Activated T-cell treated with anti-CD3 and anti-CD28 coated beads, Interleukin-2, amount 50 U/mL, for 24 hours (primary cell): ENCODE data around the gene CHRM1.

ENCODE experiments used
- DNase-seq: peaks from one replicate; pipeline ENCODE4 v3.0.0-alpha.2; 2020
- H3K27ac Mint-ChIP-seq: 2 replicates; pipeline ENCODE4 v1.8.0; 2020; ENCODE audit warnings: mild to moderate bottlenecking, mixed read lengths
- H3K27me3 Mint-ChIP-seq: 2 replicates; pipeline ENCODE4 v1.8.0; 2020; ENCODE audit warnings: mixed read lengths
- H3K36me3 Mint-ChIP-seq: 2 replicates; pipeline ENCODE4 v1.8.0; 2020; ENCODE audit warnings: low read depth, mixed read lengths
- H3K4me1 Mint-ChIP-seq: 2 replicates; pipeline ENCODE4 v1.8.0; 2020; ENCODE audit warnings: low read depth, mixed read lengths
- H3K4me3 Mint-ChIP-seq: 2 replicates; pipeline ENCODE4 v1.8.0; 2020; ENCODE audit warnings: mild to moderate bottlenecking, moderate library complexity, mixed read lengths
- H3K9me3 Mint-ChIP-seq: 2 replicates; pipeline ENCODE4 v1.8.0; 2020; ENCODE audit warnings: mixed read lengths

Gene CHRM1

DNA sequence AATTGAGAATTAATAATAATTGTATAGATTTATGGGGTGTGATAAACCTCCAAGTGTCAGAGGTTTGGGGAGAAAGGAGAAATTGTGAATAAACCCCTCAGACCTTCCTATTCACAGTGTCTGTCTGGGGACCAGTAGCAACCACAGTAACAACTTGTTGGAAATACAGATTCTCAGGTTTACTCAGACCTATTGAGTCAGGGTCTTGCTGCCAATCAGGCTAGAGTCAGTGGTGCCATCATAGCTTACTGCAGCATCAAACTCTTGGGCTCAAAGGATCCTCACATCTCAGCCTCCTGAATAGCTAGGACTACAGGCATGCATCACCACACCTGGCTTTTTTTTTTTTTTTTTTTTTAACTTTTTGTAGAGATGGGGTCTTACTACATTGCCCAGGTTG is 23.1 kb downstream of the CHRM1 start:
- Mint-ChIP-seq H3K27me3 (peaks cover 17% of the 10 kb centered on the region), H3K27ac (no peak overlapping the region), H3K36me3 (no peaks in the 10 kb centered on the region), H3K9me3 (no peaks in the 10 kb centered on the region), H3K4me3 (no peak overlapping the region), H3K4me1 (peaks cover 16% of the 10 kb centered on the region)
- DNase-seq: no peak

DNA sequence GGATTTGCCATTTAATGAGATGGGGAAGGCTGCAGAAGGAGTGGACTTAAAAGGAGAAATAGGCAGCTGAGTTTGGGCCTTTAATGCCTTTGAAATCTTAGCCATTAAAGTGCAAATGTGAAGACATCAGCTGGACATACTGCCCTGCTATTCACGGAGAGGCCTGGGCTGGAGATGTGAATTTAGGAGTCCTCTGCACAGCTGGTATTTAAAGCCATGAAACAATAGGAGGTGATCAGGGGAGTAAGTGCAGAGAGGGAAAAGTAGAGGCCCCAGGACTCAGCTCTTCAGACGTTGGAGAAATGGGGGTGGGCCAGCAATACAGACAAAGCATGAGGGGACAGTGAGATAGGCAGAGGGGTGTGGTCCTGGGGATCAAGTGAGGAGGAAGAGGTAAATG is 23.9 kb downstream of the CHRM1 start:
- no peak overlapping the region for H3K27ac Mint-ChIP-seq
- H3K4me1 Mint-ChIP-seq: peaks cover 9% of the 10 kb centered on the region
- DNase-seq: no peak
- no peaks in the 10 kb centered on the region for H3K9me3 Mint-ChIP-seq
- H3K4me3 Mint-ChIP-seq: no peak overlapping the region
- no peaks in the 10 kb centered on the region for H3K36me3 Mint-ChIP-seq
- peaks cover 17% of the 10 kb centered on the region for H3K27me3 Mint-ChIP-seq

DNA sequence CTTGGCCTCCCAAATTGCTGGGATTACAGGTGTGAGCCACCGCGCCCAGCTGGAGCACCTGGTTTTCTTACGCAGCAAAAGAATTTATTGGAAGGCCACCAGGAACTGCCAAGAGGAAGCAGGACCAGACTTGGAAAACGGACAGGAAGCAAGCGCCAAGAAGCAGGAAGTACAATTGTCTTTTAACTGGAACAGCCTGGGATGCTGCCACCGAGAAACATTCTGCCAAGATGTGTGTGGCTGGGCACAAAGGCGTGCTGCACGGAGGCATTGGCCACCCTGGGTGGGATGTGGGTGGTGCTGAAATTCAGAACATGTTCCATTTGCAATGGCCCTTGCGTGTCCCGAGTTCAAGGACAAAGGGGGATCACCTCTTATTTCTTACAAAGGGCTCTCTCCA is 25.1 kb downstream of the CHRM1 start:
- no peak overlapping the region for H3K4me3 Mint-ChIP-seq
- H3K9me3 Mint-ChIP-seq: no peaks in the 10 kb centered on the region
- no peak overlapping the region for H3K27ac Mint-ChIP-seq
- peaks cover 17% of the 10 kb centered on the region for H3K27me3 Mint-ChIP-seq
- DNase-seq: no peak
- no peaks in the 10 kb centered on the region for H3K36me3 Mint-ChIP-seq
- H3K4me1 Mint-ChIP-seq: peaks cover 6% of the 10 kb centered on the region

DNA sequence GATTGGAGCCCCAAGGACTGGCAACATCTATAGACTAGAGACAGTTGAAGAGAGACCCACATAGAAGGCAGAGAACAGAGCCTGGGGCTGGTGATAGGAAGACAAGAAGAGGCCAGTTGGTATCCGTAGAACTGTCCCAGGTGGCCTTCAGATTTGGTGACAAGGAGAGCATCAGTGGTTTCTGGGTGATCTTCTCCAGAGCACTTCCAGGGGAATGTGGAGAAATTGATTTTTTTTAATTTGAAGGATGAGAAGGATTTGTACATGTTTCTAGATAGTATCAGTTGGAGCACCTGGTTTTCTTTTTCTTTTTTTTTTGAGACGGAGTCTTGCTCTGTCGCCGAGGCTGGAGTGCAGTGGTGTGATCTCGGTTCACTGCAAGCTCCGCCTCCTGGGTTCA is 25.7 kb downstream of the CHRM1 start:
- H3K27ac Mint-ChIP-seq: no peak overlapping the region
- peaks cover 16% of the 10 kb centered on the region for H3K27me3 Mint-ChIP-seq
- no peaks in the 10 kb centered on the region for H3K9me3 Mint-ChIP-seq
- H3K36me3 Mint-ChIP-seq: no peaks in the 10 kb centered on the region
- no peak for DNase-seq
- no peak overlapping the region for H3K4me3 Mint-ChIP-seq
- H3K4me1 Mint-ChIP-seq: peaks cover 6% of the 10 kb centered on the region

DNA sequence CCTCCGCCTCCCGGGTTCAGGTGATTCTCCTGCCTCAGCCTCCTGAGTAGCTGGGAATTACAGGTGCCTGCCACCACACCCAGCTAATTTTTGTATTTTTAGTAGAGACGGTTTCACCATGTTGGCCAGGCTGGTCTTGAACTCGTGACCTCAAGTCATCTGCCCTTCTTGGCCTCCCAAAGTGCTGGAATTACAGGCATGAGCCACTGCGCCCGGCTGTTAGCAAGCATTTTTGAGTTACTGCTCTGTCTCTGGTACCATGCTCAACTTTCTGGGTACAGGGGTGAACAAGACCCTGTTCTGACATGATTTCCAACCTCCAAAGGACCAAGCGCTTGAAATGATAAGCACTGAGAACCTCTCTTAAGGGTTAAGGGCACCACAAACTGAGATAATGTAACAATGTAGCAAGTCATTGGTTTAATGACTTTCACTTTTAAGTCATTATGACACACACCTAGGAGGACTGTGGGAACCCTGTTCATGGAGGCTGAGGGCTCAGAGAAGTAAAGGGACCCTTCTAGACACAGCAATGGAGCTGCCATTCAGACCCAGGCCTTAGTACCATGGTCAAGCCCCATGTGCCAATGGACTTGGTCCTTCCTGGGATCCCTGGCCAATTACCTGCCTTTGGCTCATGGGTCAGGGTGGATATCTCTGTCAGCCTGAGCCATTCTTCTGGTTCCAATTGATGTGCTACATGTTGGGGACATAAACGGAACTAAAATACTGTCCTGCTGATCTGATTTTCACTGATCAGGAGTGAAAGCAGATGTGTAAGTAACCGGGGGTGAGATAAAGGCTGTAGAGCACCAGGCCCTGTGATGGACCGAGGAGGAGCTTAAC is 28.9 kb downstream of the CHRM1 start:
- Mint-ChIP-seq H3K9me3 (no peaks in the 10 kb centered on the region), H3K4me3 (no peak overlapping the region), H3K4me1 (peaks cover 18% of the 10 kb centered on the region), H3K27ac (peak overlapping the region; percentile 7), H3K36me3 (peaks cover 29% of the 10 kb centered on the region), H3K27me3 (peaks cover 6% of the 10 kb centered on the region)
- DNase-seq: no peak

DNA sequence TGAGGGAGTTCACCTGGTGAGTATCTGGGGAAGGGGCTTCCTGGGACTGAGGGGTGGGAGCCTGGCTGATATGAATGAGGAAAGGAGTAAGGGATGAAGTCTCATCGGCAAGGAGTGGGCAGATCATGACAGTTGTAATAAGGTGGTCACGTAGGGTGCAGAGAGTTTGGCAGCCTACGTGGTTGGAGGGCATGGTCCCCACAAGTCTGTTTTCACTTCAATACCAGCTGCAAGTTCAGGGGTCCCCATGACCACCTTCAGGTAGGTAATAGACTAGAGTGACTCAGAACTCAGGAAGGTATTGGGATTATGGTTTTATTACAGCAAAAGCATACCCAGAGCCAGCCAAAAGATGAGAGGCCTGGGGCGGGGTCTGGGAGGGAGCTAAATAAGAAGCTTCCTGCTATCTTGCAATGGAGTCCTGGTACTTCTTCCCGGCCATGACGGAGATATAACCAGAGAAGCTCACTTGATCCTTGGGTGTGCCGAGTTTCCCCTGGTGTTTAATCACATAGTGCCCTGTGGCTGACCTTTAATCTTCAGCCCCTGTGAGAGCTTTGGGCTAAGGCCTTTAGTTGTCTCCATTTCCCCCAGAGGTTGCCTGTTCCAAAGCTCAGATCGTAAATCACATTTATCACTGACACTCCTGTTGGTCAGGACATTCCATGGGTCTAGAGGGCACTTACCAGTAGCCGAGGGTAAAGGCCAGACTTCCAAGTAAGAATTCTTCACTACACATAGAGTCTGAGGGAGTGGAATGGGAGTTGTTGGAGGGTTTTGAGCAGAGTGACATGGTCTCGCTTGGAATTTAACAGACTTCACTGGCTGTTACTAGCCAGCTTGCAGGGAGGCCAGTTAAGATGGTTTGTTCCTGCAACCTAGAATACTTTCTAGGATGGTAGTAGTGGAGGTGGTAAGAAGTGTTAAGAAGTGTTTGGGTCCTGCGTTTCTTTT is 31.4 kb downstream of the CHRM1 start:
- Mint-ChIP-seq H3K27me3 (peaks cover 2% of the 10 kb centered on the region), H3K4me3 (no peak overlapping the region), H3K4me1 (peaks cover 35% of the 10 kb centered on the region), H3K9me3 (no peaks in the 10 kb centered on the region), H3K36me3 (peaks cover 54% of the 10 kb centered on the region), H3K27ac (peak overlapping the region; percentile 78)
- peak; percentile 45 for DNase-seq

DNA sequence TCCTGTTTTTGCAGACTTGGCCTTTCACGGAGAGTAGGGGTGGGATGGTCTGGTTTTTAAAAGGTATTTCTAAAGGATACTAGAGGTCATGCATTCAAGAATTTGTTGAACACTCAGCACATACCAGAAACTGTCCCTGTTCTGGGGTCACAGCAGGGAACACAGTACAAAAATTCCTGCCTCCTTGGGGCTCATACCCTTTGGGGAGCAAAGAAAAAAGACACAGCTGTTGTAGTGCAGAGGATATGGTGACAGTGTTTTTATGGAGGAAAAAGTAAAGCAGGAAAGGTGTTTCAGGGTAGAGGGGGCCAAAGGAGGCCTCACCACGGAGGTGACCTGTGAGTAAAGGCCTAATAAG is 32.1 kb downstream of the CHRM1 start:
- Mint-ChIP-seq H3K27ac (peak overlapping the region; percentile 78), H3K36me3 (peaks cover 60% of the 10 kb centered on the region), H3K4me1 (peaks cover 39% of the 10 kb centered on the region), H3K4me3 (no peak overlapping the region), H3K9me3 (no peaks in the 10 kb centered on the region), H3K27me3 (no peaks in the 10 kb centered on the region)
- no peak for DNase-seq

DNA sequence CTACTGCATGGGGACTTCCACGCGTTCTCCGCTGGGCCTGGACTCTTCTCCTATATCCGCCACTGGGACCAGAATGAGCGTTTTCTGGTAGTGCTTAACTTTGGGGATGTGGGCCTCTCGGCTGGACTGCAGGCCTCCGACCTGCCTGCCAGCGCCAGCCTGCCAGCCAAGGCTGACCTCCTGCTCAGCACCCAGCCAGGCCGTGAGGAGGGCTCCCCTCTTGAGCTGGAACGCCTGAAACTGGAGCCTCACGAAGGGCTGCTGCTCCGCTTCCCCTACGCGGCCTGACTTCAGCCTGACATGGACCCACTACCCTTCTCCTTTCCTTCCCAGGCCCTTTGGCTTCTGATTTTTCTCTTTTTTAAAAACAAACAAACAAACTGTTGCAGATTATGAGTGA is 32.8 kb downstream of the CHRM1 start:
- peaks cover 46% of the 10 kb centered on the region for H3K4me1 Mint-ChIP-seq

DNA sequence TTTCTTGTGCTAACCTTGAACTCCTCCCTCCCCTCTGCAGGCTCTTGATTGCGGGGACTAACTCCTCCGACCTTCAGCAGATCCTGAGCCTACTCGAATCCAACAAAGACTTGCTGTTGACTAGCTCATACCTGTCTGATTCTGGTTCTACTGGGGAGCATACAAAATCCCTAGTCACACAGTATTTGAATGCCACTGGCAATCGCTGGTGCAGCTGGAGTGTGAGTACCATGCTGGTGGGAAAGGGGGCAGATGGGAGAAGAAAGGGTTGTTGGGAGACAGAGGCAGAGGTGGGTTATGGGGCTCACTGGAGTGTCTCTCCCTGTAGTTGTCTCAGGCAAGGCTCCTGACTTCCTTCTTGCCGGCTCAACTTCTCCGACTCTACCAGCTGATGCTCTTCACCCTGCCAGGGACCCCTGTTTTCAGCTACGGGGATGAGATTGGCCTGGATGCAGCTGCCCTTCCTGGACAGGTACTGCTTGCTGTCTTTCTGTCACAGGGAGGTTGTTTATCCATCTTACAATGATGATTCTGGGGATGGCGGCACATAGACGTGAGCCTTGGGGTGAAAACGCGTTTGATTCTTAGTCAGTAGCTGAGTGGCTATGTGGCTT is 35.9 kb downstream of the CHRM1 start:
- peak overlapping the region; percentile 65 for H3K4me3 Mint-ChIP-seq
- DNase-seq: no peak
- no peaks in the 10 kb centered on the region for H3K9me3 Mint-ChIP-seq
- peaks cover 54% of the 10 kb centered on the region for H3K4me1 Mint-ChIP-seq
- H3K27me3 Mint-ChIP-seq: no peaks in the 10 kb centered on the region
- peak overlapping the region; percentile 86 for H3K27ac Mint-ChIP-seq
- peaks cover 99% of the 10 kb centered on the region for H3K36me3 Mint-ChIP-seq

More for the DNA sequence above, 32.8 kb downstream of the CHRM1 start:
- no peaks in the 10 kb centered on the region for H3K9me3 Mint-ChIP-seq
- H3K4me3 Mint-ChIP-seq: no peak overlapping the region
- no peak for DNase-seq
- H3K27me3 Mint-ChIP-seq: no peaks in the 10 kb centered on the region
- peaks cover 67% of the 10 kb centered on the region for H3K36me3 Mint-ChIP-seq
- peak overlapping the region; percentile 78 for H3K27ac Mint-ChIP-seq

DNA sequence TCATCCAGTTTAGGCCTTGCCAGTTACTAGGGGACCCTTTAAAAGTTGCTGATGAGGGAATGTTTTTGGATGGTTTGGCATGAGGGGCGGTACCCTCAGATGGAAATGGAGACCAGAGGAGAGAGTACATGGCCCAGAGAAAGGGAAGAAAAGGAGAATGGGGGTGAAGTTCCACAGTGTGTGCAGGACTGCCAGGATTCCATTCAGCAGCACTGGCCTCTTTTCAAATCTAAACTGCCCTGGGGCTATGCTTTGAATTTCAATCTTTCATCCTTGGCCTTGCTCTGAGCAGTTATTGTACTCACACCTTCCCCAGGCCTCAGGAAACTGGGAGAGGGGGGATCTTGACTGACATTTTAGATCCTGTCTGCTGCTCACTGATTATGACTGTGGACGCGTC is 37.5 kb downstream of the CHRM1 start:
- peak overlapping the region; percentile 99 for H3K4me3 Mint-ChIP-seq
- no peaks in the 10 kb centered on the region for H3K9me3 Mint-ChIP-seq
- DNase-seq: no peak
- peaks cover 57% of the 10 kb centered on the region for H3K4me1 Mint-ChIP-seq
- H3K27me3 Mint-ChIP-seq: no peaks in the 10 kb centered on the region
- peak overlapping the region; percentile 100 for H3K27ac Mint-ChIP-seq
- H3K36me3 Mint-ChIP-seq: peaks cover 98% of the 10 kb centered on the region

DNA sequence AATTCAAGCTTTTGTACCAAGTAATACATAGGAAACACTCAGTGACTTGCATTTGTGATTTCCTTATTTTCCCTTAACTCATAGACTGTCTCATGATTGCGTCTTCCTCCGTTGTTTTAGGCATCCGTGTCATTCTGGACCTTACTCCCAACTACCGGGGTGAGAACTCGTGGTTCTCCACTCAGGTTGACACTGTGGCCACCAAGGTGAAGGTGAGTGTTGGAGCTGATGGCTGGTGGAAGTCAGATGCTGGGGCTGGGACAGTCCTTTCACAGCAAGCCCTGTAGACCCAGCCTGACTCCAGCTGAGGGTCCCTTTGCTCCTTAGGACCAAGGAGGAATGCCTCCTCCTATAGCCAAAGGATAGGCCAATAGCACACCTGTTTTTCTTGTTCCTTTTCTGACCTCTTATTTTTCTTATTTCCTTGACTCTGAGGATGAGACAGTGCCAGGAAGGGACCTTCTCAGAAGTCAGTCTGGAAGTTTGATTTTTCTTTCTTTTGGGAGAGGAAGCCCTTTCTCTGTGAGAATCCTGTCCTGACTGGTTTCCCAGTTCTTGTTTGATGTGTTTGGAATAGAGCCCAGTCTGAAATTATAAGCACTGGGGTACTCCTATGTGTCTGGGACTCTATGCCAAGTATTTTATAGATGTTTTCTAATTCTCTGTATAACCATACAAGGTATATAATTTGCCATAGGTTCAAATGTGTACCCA is 38.2 kb downstream of the CHRM1 start:
- H3K36me3 Mint-ChIP-seq: peaks cover 95% of the 10 kb centered on the region
- H3K27me3 Mint-ChIP-seq: no peaks in the 10 kb centered on the region
- peak overlapping the region; percentile 99 for H3K4me3 Mint-ChIP-seq
- peaks cover 52% of the 10 kb centered on the region for H3K4me1 Mint-ChIP-seq
- no peak for DNase-seq
- H3K27ac Mint-ChIP-seq: peak overlapping the region; percentile 100
- H3K9me3 Mint-ChIP-seq: no peaks in the 10 kb centered on the region

DNA sequence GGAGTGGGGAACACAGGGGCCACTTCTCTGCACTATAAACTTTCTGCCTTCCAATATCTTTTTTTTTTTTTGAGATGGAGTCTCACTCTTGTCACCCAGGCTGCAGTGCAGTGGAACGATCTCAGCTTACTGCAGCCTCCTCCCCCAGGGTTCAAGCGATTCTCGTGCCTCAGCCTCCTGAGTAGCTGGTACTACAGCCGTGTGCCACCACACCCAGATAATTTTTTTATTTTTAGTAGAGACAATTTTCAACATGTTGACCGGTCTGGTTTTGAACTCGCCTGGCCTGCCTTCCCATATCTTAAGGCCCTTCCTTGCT is 38.8 kb downstream of the CHRM1 start:
- H3K36me3 Mint-ChIP-seq: peaks cover 95% of the 10 kb centered on the region

DNA sequence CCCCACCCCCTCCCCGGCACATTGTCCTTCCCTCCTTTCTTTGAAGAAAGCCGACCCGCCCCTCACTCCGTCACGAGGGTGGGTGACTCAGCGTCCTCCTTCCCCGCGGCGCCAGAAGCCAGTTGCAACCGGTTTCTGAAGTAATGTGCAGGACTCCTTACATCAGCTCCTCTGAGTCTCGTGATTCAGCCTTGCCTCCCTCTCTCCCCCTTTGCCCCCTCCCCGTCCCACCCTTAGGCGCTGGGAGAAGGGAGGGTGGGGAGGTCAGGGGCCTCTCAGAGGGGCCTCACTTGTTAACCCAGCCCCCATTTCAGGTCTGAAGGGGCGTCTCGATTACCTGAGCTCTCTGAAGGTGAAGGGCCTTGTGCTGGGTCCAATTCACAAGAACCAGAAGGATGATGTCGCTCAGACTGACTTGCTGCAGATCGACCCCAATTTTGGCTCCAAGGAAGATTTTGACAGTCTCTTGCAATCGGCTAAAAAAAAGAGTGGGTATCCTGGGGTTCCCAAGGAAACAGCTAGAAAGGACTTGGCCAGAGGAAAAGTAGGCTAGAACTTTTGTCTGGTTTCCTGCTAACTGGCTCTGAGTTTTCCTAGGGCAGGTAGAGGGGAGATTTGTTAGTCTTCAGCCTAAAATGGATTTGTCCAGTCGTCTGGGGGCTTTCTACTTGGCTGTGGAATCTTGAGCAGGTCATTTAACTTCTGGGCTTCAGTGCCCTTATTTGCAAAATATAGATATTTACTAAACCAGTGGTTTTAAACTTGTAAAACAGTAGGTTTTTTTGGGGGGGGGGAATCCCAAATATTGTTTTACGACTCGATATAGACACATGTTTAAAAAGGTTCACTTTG is 39.4 kb downstream of the CHRM1 start:
- peaks cover 95% of the 10 kb centered on the region for H3K36me3 Mint-ChIP-seq
- no peaks in the 10 kb centered on the region for H3K27me3 Mint-ChIP-seq
- DNase-seq: peak; percentile 96
- H3K9me3 Mint-ChIP-seq: no peaks in the 10 kb centered on the region
- H3K27ac Mint-ChIP-seq: peak overlapping the region; percentile 100
- H3K4me3 Mint-ChIP-seq: peak overlapping the region; percentile 99
- peaks cover 50% of the 10 kb centered on the region for H3K4me1 Mint-ChIP-seq

More for the DNA sequence above, 38.8 kb downstream of the CHRM1 start:
- peaks cover 53% of the 10 kb centered on the region for H3K4me1 Mint-ChIP-seq
- H3K9me3 Mint-ChIP-seq: no peaks in the 10 kb centered on the region
- DNase-seq: no peak
- peak overlapping the region; percentile 100 for H3K27ac Mint-ChIP-seq
- no peaks in the 10 kb centered on the region for H3K27me3 Mint-ChIP-seq
- peak overlapping the region; percentile 99 for H3K4me3 Mint-ChIP-seq
